ENCODE data around the gene ZSWIM6.

ZSWIM6 gene

DNA sequence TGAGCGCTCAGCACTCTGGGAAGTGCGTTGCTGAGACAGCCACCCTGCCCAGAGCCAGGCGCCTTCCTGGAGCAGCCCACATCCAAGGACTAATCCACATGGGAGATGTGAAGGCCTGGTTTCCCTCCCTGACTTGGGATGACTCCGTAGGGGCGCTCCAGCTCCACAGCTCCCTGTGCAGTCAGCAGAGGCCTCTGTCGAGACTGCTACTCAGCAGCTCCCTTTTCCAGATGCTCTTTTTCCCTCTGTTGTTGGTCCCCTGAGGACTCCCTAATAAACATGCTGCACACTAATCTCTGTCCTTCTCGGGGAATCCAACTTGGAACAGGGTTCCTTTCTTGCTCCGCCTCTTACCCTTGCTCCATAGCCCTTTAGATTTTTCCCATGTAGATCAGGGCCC lies 237.3 kb downstream of the ZSWIM6 start:
- no peak overlapping the region for H3K27ac ChIP-seq
- TF ChIP-seq ZFX (IDR thresholded peaks at IDR 0.05; ENCODE audit: borderline replicate concordance) = no peak
- TF ChIP-seq, protein P1, sequence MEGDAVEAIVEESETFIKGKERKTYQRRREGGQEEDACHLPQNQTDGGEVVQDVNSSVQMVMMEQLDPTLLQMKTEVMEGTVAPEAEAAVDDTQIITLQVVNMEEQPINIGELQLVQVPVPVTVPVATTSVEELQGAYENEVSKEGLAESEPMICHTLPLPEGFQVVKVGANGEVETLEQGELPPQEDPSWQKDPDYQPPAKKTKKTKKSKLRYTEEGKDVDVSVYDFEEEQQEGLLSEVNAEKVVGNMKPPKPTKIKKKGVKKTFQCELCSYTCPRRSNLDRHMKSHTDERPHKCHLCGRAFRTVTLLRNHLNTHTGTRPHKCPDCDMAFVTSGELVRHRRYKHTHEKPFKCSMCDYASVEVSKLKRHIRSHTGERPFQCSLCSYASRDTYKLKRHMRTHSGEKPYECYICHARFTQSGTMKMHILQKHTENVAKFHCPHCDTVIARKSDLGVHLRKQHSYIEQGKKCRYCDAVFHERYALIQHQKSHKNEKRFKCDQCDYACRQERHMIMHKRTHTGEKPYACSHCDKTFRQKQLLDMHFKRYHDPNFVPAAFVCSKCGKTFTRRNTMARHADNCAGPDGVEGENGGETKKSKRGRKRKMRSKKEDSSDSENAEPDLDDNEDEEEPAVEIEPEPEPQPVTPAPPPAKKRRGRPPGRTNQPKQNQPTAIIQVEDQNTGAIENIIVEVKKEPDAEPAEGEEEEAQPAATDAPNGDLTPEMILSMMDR (IDR thresholded peaks at IDR 0.05) = no peak

- TF ChIP-seq, protein P1 (IDR thresholded peaks at IDR 0.05) = no peak
- no peak for TF ChIP-seq ZFX (IDR thresholded peaks at IDR 0.05; ENCODE audit: borderline replicate concordance)
- H3K27ac ChIP-seq = no peak overlapping the region
Measured at GRCh38 chr5:61570767-61571166, 238.7 kb downstream of the ZSWIM6 start.

DNA sequence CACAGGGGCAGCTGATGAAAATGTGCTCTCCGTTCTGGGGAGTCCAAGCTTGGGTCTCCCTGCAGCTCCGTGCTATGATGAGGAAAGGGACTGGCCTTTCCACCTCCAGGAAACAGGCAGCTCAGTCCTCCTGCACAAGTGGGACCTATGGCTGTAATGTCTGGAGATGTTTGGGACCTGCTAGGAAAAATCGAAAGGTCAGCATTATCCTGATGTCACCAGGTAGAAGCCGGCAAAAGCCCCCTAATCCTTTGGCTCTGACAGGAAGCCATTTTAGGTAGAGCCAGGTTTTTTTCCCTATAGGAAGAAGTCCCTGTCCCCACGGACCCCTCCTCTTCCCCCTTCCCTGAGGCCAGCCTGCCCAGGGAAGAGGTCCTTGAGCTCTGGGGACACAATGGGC lies 240.9 kb downstream of the ZSWIM6 start:
- no peak overlapping the region for H3K27ac ChIP-seq
- TF ChIP-seq, protein P1 (IDR thresholded peaks at IDR 0.05) = no peak
- TF ChIP-seq ZFX (IDR thresholded peaks at IDR 0.05; ENCODE audit: borderline replicate concordance) = no peak

DNA sequence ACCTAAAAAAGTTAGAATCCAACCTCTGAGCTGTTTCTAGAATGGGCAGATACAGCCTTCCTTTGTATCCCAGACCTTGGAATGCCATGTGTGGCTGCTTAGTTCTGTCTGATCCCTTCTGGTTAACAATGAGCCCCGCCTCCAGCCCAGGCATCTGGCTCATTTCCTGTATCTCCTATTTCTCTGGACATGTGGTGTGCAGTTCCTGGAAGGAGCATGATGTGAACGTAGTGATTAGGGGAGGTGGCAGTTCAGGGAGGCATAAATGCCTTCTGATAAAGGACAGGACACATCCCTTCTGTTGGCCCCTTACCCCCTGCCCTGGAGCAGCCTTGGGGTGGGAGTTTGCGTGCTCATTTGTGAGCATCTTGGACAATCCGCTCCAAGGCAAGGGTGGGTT lies 243.0 kb downstream of the ZSWIM6 start:
- TF ChIP-seq ZFX (IDR thresholded peaks at IDR 0.05; ENCODE audit: borderline replicate concordance) = no peak
- TF ChIP-seq, protein P1 (IDR thresholded peaks at IDR 0.05) = no peak

DNA sequence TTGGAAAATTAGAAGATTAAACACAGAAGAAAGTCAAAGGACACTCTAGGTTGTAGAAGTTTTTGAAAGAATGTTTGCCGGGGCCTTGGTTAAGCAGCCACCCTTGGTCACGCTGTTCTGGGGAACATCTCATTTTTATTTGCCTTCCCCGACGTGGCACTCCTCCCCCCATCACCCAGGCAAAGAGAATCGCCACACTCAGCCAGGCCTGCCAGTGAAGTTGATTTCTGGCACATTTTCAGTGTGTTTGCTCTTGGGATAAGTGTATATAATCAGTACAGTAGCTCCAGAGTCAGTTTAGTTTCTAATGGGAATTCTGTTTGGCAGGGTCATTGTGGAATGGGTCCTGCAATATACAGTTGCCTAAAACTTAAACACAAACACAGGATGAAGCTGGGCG lies 243.5 kb downstream of the ZSWIM6 start:
- no peak overlapping the region for H3K27ac ChIP-seq
- TF ChIP-seq ZFX (IDR thresholded peaks at IDR 0.05; ENCODE audit: borderline replicate concordance) = no peak
- TF ChIP-seq, protein P1 (IDR thresholded peaks at IDR 0.05) = no peak

More for the DNA sequence above, 243.0 kb downstream of the ZSWIM6 start:
- H3K27ac ChIP-seq = no peak overlapping the region

DNA sequence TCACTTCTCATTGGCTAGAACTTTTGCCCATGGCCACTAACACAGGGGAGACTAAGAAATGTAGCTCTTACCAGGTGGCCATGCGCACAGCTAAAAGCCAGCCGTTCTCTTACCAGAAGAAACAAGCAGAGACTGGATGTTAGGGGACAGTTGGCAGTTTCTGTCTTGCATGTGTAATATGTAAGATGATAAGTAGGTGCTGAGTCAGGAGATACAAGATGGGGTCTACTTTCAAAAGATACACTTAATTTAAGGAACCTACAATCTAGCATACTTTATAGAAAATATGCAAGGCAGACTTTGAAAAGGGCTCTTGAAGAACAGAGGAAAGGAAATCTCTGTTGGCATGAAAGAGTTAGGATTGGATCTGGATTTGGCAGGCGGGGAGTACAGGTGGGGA lies 244.5 kb downstream of the ZSWIM6 start:
- TF ChIP-seq ZFX (IDR thresholded peaks at IDR 0.05; ENCODE audit: borderline replicate concordance) = no peak
- TF ChIP-seq, protein P1 (IDR thresholded peaks at IDR 0.05) = no peak
- no peak overlapping the region for H3K27ac ChIP-seq

GRCh38 chr5:61578858-61579503 lies 246.9 kb downstream of the ZSWIM6 start:
- no peak overlapping the region for H3K27ac ChIP-seq
- TF ChIP-seq, protein P1 (IDR thresholded peaks at IDR 0.05) = no peak
- TF ChIP-seq ZFX (IDR thresholded peaks at IDR 0.05; ENCODE audit: borderline replicate concordance) = no peak

Measured in 22Rv1 (cell line).